Kidney (tissue), 14 donors: ENCODE measurements around the gene ITGB4. TPM values are rescaled to one million over a fixed set of nuclear protein-coding genes. Genes with fewer than 3 reads are reported as not detected.

Experiments used
- DNase-seq, 5 donors: peaks; one replicate each; pipeline ENCODE4 v3.0.0-alpha.2; 2013 to 2020
- FAIRE-seq: peaks from 2 replicates; lab custom pipeline; 2012; peaks lifted over from hg19 to GRCh38; lab: Jason Lieb, UNC
- H3K27ac ChIP-seq, 2 donors: one replicate each; pipeline ENCODE4 v1.7.0; 2013; ENCODE audit warnings: low read depth in 2 of 2, low read length in 2 of 2, inconsistent platforms in 1 of 2
- H3K27me3 ChIP-seq: one replicate; pipeline ENCODE4 v1.7.1; 2013; ENCODE audit warnings: low read length, inconsistent platforms; ENCODE audit not compliant: control insufficient read depth, insufficient read depth
- H3K36me3 ChIP-seq, 3 donors: one replicate each; pipeline versions ENCODE4 v1.7.0 to v1.7.1; 2013; ENCODE audit warnings: low read length in 3 of 3, control low read depth in 1 of 3, inconsistent platforms in 1 of 3; ENCODE audit not compliant: insufficient read depth in 3 of 3, control insufficient read depth in 2 of 3
- H3K4me1 ChIP-seq, 3 donors: one replicate each; pipeline versions ENCODE4 v1.7.0 to v1.7.1; 2013; ENCODE audit warnings: low read length in 3 of 3, inconsistent platforms in 1 of 3, low read depth in 1 of 3; ENCODE audit not compliant: control insufficient read depth in 2 of 3, insufficient read depth in 2 of 3
- H3K4me3 ChIP-seq, 3 donors: one replicate each; pipeline versions ENCODE4 v1.7.0 to v1.8.1; 2013; ENCODE audit warnings: low read length in 3 of 3, control low read depth in 1 of 3, inconsistent platforms in 1 of 3
- H3K9ac ChIP-seq, 3 donors: one replicate each; pipeline versions ENCODE4 v1.7.0 to v1.7.1; 2013; ENCODE audit warnings: low read length in 3 of 3, control low read depth in 1 of 3, inconsistent platforms in 1 of 3
- H3K9me3 ChIP-seq, 3 donors: one replicate each; pipeline versions ENCODE4 v1.7.0 to v1.7.1; 2013; ENCODE audit warnings: low read length in 3 of 3, control low read depth in 1 of 3, inconsistent platforms in 1 of 3; ENCODE audit not compliant: control insufficient read depth in 2 of 3, insufficient read depth in 1 of 3
- CTCF ChIP-seq: IDR thresholded peaks from 3 replicates; pipeline ENCODE4 v1.5.1; 2012; ENCODE audit warnings: mild to moderate bottlenecking, moderate library complexity, borderline replicate concordance; ENCODE audit not compliant: insufficient read depth; ENCODE audit errors: extremely low read depth
- intact Hi-C: fragments of 100-400 bp; cut with DNase I; formaldehyde crosslinking; loops from one replicate; pipeline ENCODE4 v1.11.1; 2022
- polyA plus RNA-seq: library from polyadenylated mRNA; stranded (reverse); fragments of 350-450 nt; fragmentation: Illumina TruSeq; extraction: RNeasy Lipid Tissue Mini Kit (QIAGEN cat#74804); gene quantifications from one replicate; pipeline ENCODE4 v1.2.3, GENCODE V29; 2014; ENCODE audit warnings: low read depth, low replicate concordance; ENCODE audit not compliant: insufficient read depth
- total RNA-seq: library from RNA; stranded (reverse); fragmentation: NEBNext Ultra II Directional; extraction: Animal tissue kit (Norgen Biotek cat#: 25700); gene quantifications from one replicate; pipeline ENCODE4 v1.2.1, GENCODE V29; 2021
- donor health status: control.
- donor health status: control.
- donor health status: control.
- donor health status: control.
- donor health status: control.
- donor health status: DM: yes; HTN: yes; CAD: no.
- donor health status: Normal renal cell carcinoma (clear cell type).

Gene ITGB4
- total and polyA plus RNA-seq, 2 donors from 2014 or later: 15.7 to 149 TPM

- peak in 1 of 5 donors; percentile 63 for DNase-seq
- intact Hi-C loops: no loop called here
- Histone ChIP-seq H3K9me3 (no peaks in the 10 kb centered on the region), H3K4me3 (no peak overlapping the region), H3K36me3 (no peaks in the 10 kb centered on the region), H3K27me3 (no peaks in the 10 kb centered on the region), H3K4me1 (peaks cover 0 to 12% (median 12%) of the 10 kb centered on the region in 3 donors), H3K9ac (no peak overlapping the region), H3K27ac (no peak overlapping the region)
- no peak for TF ChIP-seq CTCF
- FAIRE-seq: no peak
Observed at GRCh38 chr17:75762513-75763268, 41.4 kb downstream of the ITGB4 start.

- no peak overlapping the region for H3K4me3 ChIP-seq
- no peaks in the 10 kb centered on the region for H3K27me3 ChIP-seq
- H3K36me3 ChIP-seq: no peaks in the 10 kb centered on the region
- no peak for FAIRE-seq
- TF ChIP-seq CTCF: no peak
- H3K9ac ChIP-seq: no peak overlapping the region
- H3K9me3 ChIP-seq: no peaks in the 10 kb centered on the region
- H3K4me1 ChIP-seq: peaks cover 0 to 12% (median 12%) of the 10 kb centered on the region in 3 donors
- H3K27ac ChIP-seq: no peak overlapping the region
- DNase-seq: peak in 1 of 5 donors; percentile 79
- intact Hi-C loops: no loop called here
Observed at GRCh38 chr17:75763269-75763607, 42.0 kb downstream of the ITGB4 start.

GRCh38 chr17:75763613-75764416 lies 42.6 kb downstream of the ITGB4 start:
- DNase-seq: peak in 2 of 5 donors; percentile 25 to 73
- Histone ChIP-seq H3K27ac (peak overlapping the region; percentile 78 to 81), H3K36me3 (no peaks in the 10 kb centered on the region), H3K4me1 (peaks cover 0 to 12% (median 12%) of the 10 kb centered on the region in 3 donors), H3K9me3 (no peaks in the 10 kb centered on the region), H3K4me3 (peak overlapping the region; percentile 31 to 73 (median 41)), H3K9ac (peak overlapping the region in 2 of 3 donors; percentile 54 to 75), H3K27me3 (no peaks in the 10 kb centered on the region)
- TF ChIP-seq CTCF: no peak
- intact Hi-C loops: no loop called here
- FAIRE-seq: no peak
